H1 (cell line): Measurements from ENCODE around the gene RALY. TPM values are rescaled to one million over a fixed set of nuclear protein-coding genes. Genes with fewer than 3 reads are reported as not detected.

Experiments used
- CTCF ChIA-PET: fragments of 300-600 bp; sonication (Branson Sonifier 250); formaldehyde crosslinking; loops from one replicate; lab custom pipeline; 2021; ENCODE audit not compliant: partially characterized antibody; lab: Charles Lee
- POLR2A ChIA-PET: fragments of 300-600 bp; sonication (Branson Sonifier 250); formaldehyde crosslinking; loops from one replicate; lab custom pipeline; 2021; ENCODE audit warnings: inconsistent platforms; ENCODE audit not compliant: partially characterized antibody; lab: Charles Lee
- DNase-seq, 2 experiments: peaks; one replicate each; pipeline versions ENCODE4 v3.0.0 to v3.0.0-alpha.2; 2010 to 2022; ENCODE audit warnings: low spot score in 2 of 2, low read depth in 1 of 2, mixed read lengths in 1 of 2
- FAIRE-seq: peaks from 2 replicates; lab custom pipeline; 2011; peaks lifted over from hg19 to GRCh38; lab: Jason Lieb, UNC
- H2AFZ ChIP-seq: 2 replicates; pipeline ENCODE4 v1.8.1; 2012; ENCODE audit warnings: low read length, inconsistent platforms
- H2AK5ac ChIP-seq: 2 replicates; pipeline ENCODE4 v1.6.1; 2013; ENCODE audit warnings: low read depth, low read length
- H2BK120ac ChIP-seq: replicated peaks from 2 replicates; pipeline ENCODE3; 2013; ENCODE audit warnings: low read depth, low read length, inconsistent platforms
- H2BK12ac ChIP-seq: 2 replicates; pipeline ENCODE4 v1.6.1; 2013; ENCODE audit warnings: low read depth, low read length
- H2BK15ac ChIP-seq: 2 replicates; pipeline ENCODE4 v1.6.1; 2013; ENCODE audit warnings: low read length
- H2BK20ac ChIP-seq: 2 replicates; pipeline ENCODE4 v1.6.1; 2013; ENCODE audit warnings: low read length
- H2BK5ac ChIP-seq: 2 replicates; pipeline ENCODE4 v1.6.1; 2013; ENCODE audit warnings: low read depth, low read length
- H3K14ac ChIP-seq: 2 replicates; pipeline ENCODE4 v1.6.1; 2013; ENCODE audit warnings: inconsistent platforms; ENCODE audit not compliant: insufficient read length
- H3K18ac ChIP-seq: 2 replicates; pipeline ENCODE4 v1.6.1; 2013; ENCODE audit warnings: low read length; ENCODE audit errors: extremely low read depth
- H3K23ac ChIP-seq: 2 replicates; pipeline ENCODE4 v1.6.1; 2013; ENCODE audit warnings: inconsistent platforms; ENCODE audit not compliant: insufficient read length
- H3K23me2 ChIP-seq: 2 replicates; pipeline ENCODE4 v1.6.1; 2013; ENCODE audit warnings: low read depth, low read length
- H3K27ac ChIP-seq: 2 replicates; pipeline ENCODE4 v1.6.1; 2011; ENCODE audit warnings: low read depth, low read length, inconsistent platforms
- H3K27me3 ChIP-seq, 4 experiments: replicated peaks in 1 of 4; 1 replicate in 1 of 4; 2 replicates in 3 of 4; pipeline versions ENCODE4 v1.6.1 to v1.8.1; 2011 to 2013; ENCODE audit warnings: low read length in 3 of 4, mild to moderate bottlenecking in 3 of 4, inconsistent platforms in 2 of 4, mixed read lengths in 2 of 4, moderate library complexity in 1 of 4; ENCODE audit not compliant: control insufficient read depth in 3 of 4, insufficient read depth in 3 of 4; ENCODE audit errors: extremely low read depth in 1 of 4
- H3K36me3 ChIP-seq, 4 experiments: 2 replicates each; pipeline versions ENCODE4 v1.6.1 to v1.8.1; 2011 to 2013; ENCODE audit warnings: mild to moderate bottlenecking in 4 of 4, low read length in 3 of 4, moderate library complexity in 2 of 4, control low read depth in 1 of 4, inconsistent platforms in 1 of 4; ENCODE audit not compliant: insufficient read depth in 4 of 4, control insufficient read depth in 2 of 4
- H3K4ac ChIP-seq: replicated peaks from 2 replicates; pipeline ENCODE3; 2013; ENCODE audit warnings: low read length, low read depth, mixed read lengths, inconsistent platforms; ENCODE audit not compliant: insufficient read length
- H3K4me1 ChIP-seq, 4 experiments: replicated peaks in 1 of 4; 1 replicate in 1 of 4; 2 replicates in 3 of 4; pipeline versions ENCODE4 v1.6.1 to v1.8.1; 2011 to 2013; ENCODE audit warnings: low read length in 3 of 4, inconsistent platforms in 2 of 4, mixed read lengths in 1 of 4; ENCODE audit not compliant: insufficient read depth in 4 of 4, control insufficient read depth in 3 of 4
- H3K4me2 ChIP-seq, 2 experiments: 2 replicates each; pipeline versions ENCODE4 v1.6.1 to v1.8.1; 2011 to 2013; ENCODE audit warnings: low read depth in 2 of 2, low read length in 2 of 2, control low read depth in 1 of 2, inconsistent platforms in 1 of 2, mild to moderate bottlenecking in 1 of 2; ENCODE audit not compliant: insufficient read depth in 1 of 2
- H3K4me3 ChIP-seq, 4 experiments: fragments of 200-600, 300-600 bp in 1 of 4; sonication (generic), shearing (Covaris generic), sonication (Bioruptor Twin) in 1 of 4; 2 replicates each; pipeline versions ENCODE4 v1.5.1 to v1.8.1; 2011 to 2016; ENCODE audit warnings: low read length in 4 of 4, low read depth in 3 of 4, control low read depth in 2 of 4, inconsistent platforms in 2 of 4, mild to moderate bottlenecking in 2 of 4, mixed read lengths in 1 of 4, moderate library complexity in 1 of 4; ENCODE audit not compliant: insufficient read depth in 2 of 4; ENCODE audit errors: extremely low read depth in 1 of 4
- H3K56ac ChIP-seq: replicated peaks from 2 replicates; pipeline ENCODE3; 2013; ENCODE audit warnings: low read depth, mild to moderate bottlenecking, mixed read lengths, low read length, inconsistent platforms; ENCODE audit not compliant: insufficient read length
- H3K79me1 ChIP-seq: 2 replicates; pipeline ENCODE4 v1.6.1; 2013; ENCODE audit warnings: low read depth, low read length, control low read depth
- H3K79me2 ChIP-seq, 2 experiments: 2 replicates each; pipeline versions ENCODE4 v1.6.1 to v1.8.1; 2012 to 2013; ENCODE audit warnings: low read length in 2 of 2, mild to moderate bottlenecking in 2 of 2, inconsistent platforms in 1 of 2; ENCODE audit not compliant: insufficient read depth in 2 of 2, control insufficient read depth in 1 of 2
- H3K9ac ChIP-seq, 4 experiments: replicated peaks in 1 of 4; 1 replicate in 1 of 4; 2 replicates in 3 of 4; pipeline versions ENCODE4 v1.6.1 to v1.8.1; 2011 to 2013; ENCODE audit warnings: low read depth in 3 of 4, low read length in 3 of 4, control low read depth in 2 of 4, mild to moderate bottlenecking in 2 of 4, moderate library complexity in 2 of 4, inconsistent platforms in 1 of 4; ENCODE audit errors: extremely low read depth in 1 of 4
- H3K9me3 ChIP-seq, 2 experiments: 2 replicates each; pipeline versions ENCODE4 v1.6.1 to v1.8.1; 2012 to 2013; ENCODE audit warnings: mild to moderate bottlenecking in 2 of 2, moderate library complexity in 2 of 2, control low read depth in 1 of 2, inconsistent platforms in 1 of 2, low read depth in 1 of 2, low read length in 1 of 2, mixed read lengths in 1 of 2; ENCODE audit not compliant: insufficient read depth in 2 of 2
- H4K20me1 ChIP-seq, 2 experiments: replicated peaks in 1 of 2; 2 replicates each; pipeline versions ENCODE3 to v1.8.1; 2011 to 2013; ENCODE audit warnings: inconsistent platforms in 2 of 2, low read length in 2 of 2, mild to moderate bottlenecking in 1 of 2; ENCODE audit not compliant: insufficient read depth in 2 of 2, control insufficient read depth in 1 of 2
- H4K5ac ChIP-seq: 2 replicates; pipeline ENCODE4 v1.6.1; 2013; ENCODE audit warnings: low read length, low read depth, mixed read lengths, inconsistent platforms; ENCODE audit not compliant: insufficient read length
- H4K8ac ChIP-seq: 2 replicates; pipeline ENCODE4 v1.8.0; 2013; ENCODE audit warnings: mild to moderate bottlenecking, moderate library complexity, low read length, inconsistent platforms; ENCODE audit not compliant: insufficient read depth; ENCODE audit errors: extremely low read depth
- H4K91ac ChIP-seq: replicated peaks from 2 replicates; pipeline ENCODE3; 2013; ENCODE audit warnings: low read length, mixed read lengths, inconsistent platforms; ENCODE audit not compliant: insufficient read length
- CBX8 ChIP-seq: fragments of 300-800, 300-1000 bp; sonication (generic); IDR thresholded peaks from 2 replicates; pipeline ENCODE4 v1.7.1; 2016; ENCODE audit warnings: low read depth, low read length, borderline replicate concordance
- CTBP2 ChIP-seq: IDR thresholded peaks from 2 replicates; pipeline ENCODE4 v1.7.0; 2011; ENCODE audit warnings: borderline replicate concordance, mild to moderate bottlenecking, moderate library complexity, mixed read lengths, low read length; ENCODE audit not compliant: insufficient read depth, insufficient read length
- KDM1A ChIP-seq: fragments of 200-600, 300-600 bp; sonication (generic); IDR thresholded peaks from 2 replicates; pipeline ENCODE4 v1.7.1; 2016; ENCODE audit warnings: mild to moderate bottlenecking, low read length, borderline replicate concordance
- MAFK ChIP-seq: IDR thresholded peaks from 2 replicates; pipeline ENCODE4 v1.6.1; 2012; ENCODE audit warnings: low read depth, mild to moderate bottlenecking, improper control_type of control experiment, low read length
- POU5F1 ChIP-seq: IDR thresholded peaks from 2 replicates; pipeline ENCODE4 v1.6.1; 2011; ENCODE audit warnings: low read depth, mild to moderate bottlenecking, low read length, moderate library complexity
- RBBP5 ChIP-seq: IDR thresholded peaks from 2 replicates; pipeline ENCODE4 v1.7.1; 2012; ENCODE audit warnings: low read depth, mild to moderate bottlenecking, inconsistent platforms, low read length, moderate library complexity, borderline replicate concordance
- WGBS, 2 experiments: shearing (Covaris generic) in 1 of 2; methylation state at CpG; one replicate each; pipeline versions ENCODE4 v1.1.6 to v1.1.7; 2013 to 2015; ENCODE audit warnings: low lambda C conversion rate in 2 of 2, mixed read lengths in 2 of 2, inconsistent platforms in 1 of 2, low coverage in 1 of 2, missing lambda C conversion rate in 1 of 2; ENCODE audit not compliant: insufficient replicate concordance in 2 of 2, insufficient coverage in 1 of 2, insufficient read length in 1 of 2; ENCODE audit errors: extremely low coverage in 1 of 2, missing lambda C conversion rate in 1 of 2; 5-methylcytosine and 5-hydroxymethylcytosine counted together
- polyA plus RNA-seq, 7 experiments: library from polyadenylated mRNA; depleted of rRNA in 3 of 7; stranded (reverse) in 5 of 7; unstranded in 2 of 7; fragments of >200 nt in 5 of 7; fragments of 200-250 nt in 2 of 7; gene quantifications; 1 replicate in 5 of 7; 2 replicates in 1 of 7; 4 replicates in 1 of 7; pipeline versions ENCODE4 v1.2.1 to v1.2.3, GENCODE V29; 2011 to 2013; ENCODE audit warnings: missing spikeins in 2 of 7, mixed read lengths in 2 of 7
- total RNA-seq: library from RNA; stranded (reverse); fragmentation: NEBNext Ultra II Directional; extraction: Animal tissue kit (Norgen Biotek cat#: 25700); gene quantifications from 2 replicates; pipeline ENCODE4 v1.2.1, GENCODE V29; 2021

RALY gene
- total and polyA plus RNA-seq, 2 of the 8 experiments (the other 6 are each of a cell fraction or from before 2014, with no cell fraction given) = 133 to 148 TPM

DNA sequence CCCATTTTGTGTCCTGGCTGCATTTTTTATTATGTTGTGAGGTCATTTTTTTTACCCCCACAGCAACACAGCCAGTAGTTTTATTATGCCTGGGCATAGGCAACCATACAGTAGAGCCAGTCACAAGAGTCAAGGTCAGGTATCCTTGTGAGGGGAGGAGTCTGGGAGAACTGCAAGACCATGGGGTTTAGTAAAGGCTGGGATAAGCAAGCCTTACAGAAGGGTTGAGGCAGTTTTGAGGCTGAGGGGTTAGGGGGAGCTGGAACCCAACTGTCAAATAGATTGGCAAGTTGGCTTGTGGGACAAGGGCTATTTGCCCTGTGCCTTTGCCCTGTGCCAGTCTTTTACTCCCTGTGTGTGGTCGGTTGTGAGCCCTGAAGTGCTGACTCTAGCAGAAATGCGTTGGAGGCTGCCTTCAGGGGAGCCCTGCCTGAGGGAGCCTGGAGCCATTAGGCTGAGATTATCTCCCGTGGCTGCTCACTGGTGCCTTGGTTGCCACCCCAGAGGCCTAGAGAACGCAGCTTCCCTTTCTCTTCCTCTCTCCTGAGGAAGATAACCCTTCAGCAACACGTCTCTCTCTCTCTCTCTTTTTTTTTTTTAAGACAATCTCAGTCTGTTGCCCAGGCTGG is 31.1 kb downstream of the RALY start:
- FAIRE-seq (no peak), DNase-seq (no peak)
- no peaks in the 10 kb centered on the region for H3K27me3 ChIP-seq
- peaks cover 16 to 86% of the 10 kb centered on the region in 2 experiments for H3K79me2 ChIP-seq
- peak overlapping the region; percentile 44; the same call in 1 of the 2 replicates for H2BK5ac ChIP-seq
- H2BK15ac ChIP-seq = no peak overlapping the region
- no peak overlapping the region for H2BK20ac ChIP-seq
- no peak overlapping the region for H3K4me3 ChIP-seq
- no peak overlapping the region for H3K56ac ChIP-seq
- H4K91ac ChIP-seq = no peak overlapping the region
- peak overlapping the region in 1 of 2 experiments; percentile 7; a peak in 1 of 4 replicates for H3K4me2 ChIP-seq
- no peak overlapping the region for H3K23ac ChIP-seq
- ChIA-PET CTCF (interaction anchor here (0.6 to 3.0 kb wide), 17 partner anchors 7 to 232 kb away, joined by 3 to 8 read pairs (median 4); no protein-coding TSS in a partner anchor), POLR2A (interaction anchor here (0.6 to 1.4 kb wide), 7 partner anchors 8 to 278 kb away, joined by 3 to 7 read pairs (median 3); partner anchors contain the start of genes AHCY, EIF2S2 and RALY)
- no peak overlapping the region for H4K5ac ChIP-seq
- no peak overlapping the region for H3K18ac ChIP-seq
- H3K9me3 ChIP-seq = peaks cover 0 to 3% of the 10 kb centered on the region in 2 experiments; a peak in 1 of 4 replicates
- H3K4ac ChIP-seq = no peak overlapping the region
- no peaks in the 10 kb centered on the region for H3K36me3 ChIP-seq
- H2AFZ ChIP-seq = no peak overlapping the region
- H4K20me1 ChIP-seq = peaks cover 13 to 36% of the 10 kb centered on the region in 2 experiments
- 55% methylated on average over 5 of the region's 5 CpGs; no CpG with 5 or more reads in 1 of the 2 experiments for WGBS, 2 experiments
- peaks cover 2 to 17% (median 12%) of the 10 kb centered on the region in 4 experiments; a peak in 4 of 7 replicates for H3K4me1 ChIP-seq
- no peak overlapping the region for H3K9ac ChIP-seq
- no peak overlapping the region for H2BK120ac ChIP-seq
- H4K8ac ChIP-seq = no peak overlapping the region
- H3K23me2 ChIP-seq = no peaks in the 10 kb centered on the region; the same call in 1 of the 2 replicates
- no peak overlapping the region for H3K14ac ChIP-seq
- H2AK5ac ChIP-seq = no peak overlapping the region
- H3K27ac ChIP-seq = no peak overlapping the region
- TF ChIP-seq KDM1A (no peak), RBBP5 (no peak), CTBP2 (no peak), CBX8 (no peak), POU5F1 (no peak), MAFK (peak; percentile 69; the same call in 1 of the 2 replicates)
- no peak overlapping the region for H2BK12ac ChIP-seq
- H3K79me1 ChIP-seq = peaks cover 12% of the 10 kb centered on the region
